ENCODE results near the gene DOLPP1. TPM values are rescaled to one million over a fixed set of nuclear protein-coding genes. Genes with fewer than 3 reads are reported as not detected.
"Not testable (repeated sequence)": the region's sequence is repeated elsewhere in the genome, so short reads cannot be mapped to it uniquely, and the experiment has no call there.

Gene DOLPP1
- total and polyA plus RNA-seq, 7 donors: 2.1 to 5.2 (median 4.2) TPM

GRCh38 chr9:129121483-129121882 lies 40.6 kb downstream of the DOLPP1 start:
- Histone ChIP-seq H3K4me3 (no peak overlapping the region), H3K27me3 (ENCODE audit: insufficient read depth in 3 of 3, low read length in 2 of 3) (no peaks in the 10 kb centered on the region), H3K9me3 (no peaks in the 10 kb centered on the region), H3K4me1 (peaks cover 18% of the 10 kb centered on the region), H3K27ac (peak overlapping the region; percentile 72), H3K36me3 (ENCODE audit: insufficient read depth in 1 of 2, low read depth in 1 of 2) (peaks cover 2 to 39% of the 10 kb centered on the region in 2 donors)
- no peak for TF ChIP-seq CTCF (IDR thresholded peaks at IDR 0.05)
- ATAC-seq: peak; percentile 81 to 90 (median 88)
- DNase-seq: peak; percentile 51 to 69
- 22 to 43% (median 23%) methylated on average over 3 of the region's 3 CpGs for WGBS, 3 donors
- intact Hi-C loops (cut with DNase I): no loop called here

- no peak overlapping the region for H3K4me3 ChIP-seq
- 82 to 100% (median 91%) methylated on average over 1 of the region's 1 CpG for WGBS, 3 donors
- H3K9me3 ChIP-seq: no peaks in the 10 kb centered on the region
- no peak for DNase-seq
- ATAC-seq: no peak
- H3K27ac ChIP-seq: peak overlapping the region; percentile 72
- H3K4me1 ChIP-seq: peaks cover 18% of the 10 kb centered on the region
- intact Hi-C loops (cut with DNase I): no loop called here
- no peaks in the 10 kb centered on the region for H3K27me3 ChIP-seq (ENCODE audit: insufficient read depth in 3 of 3, low read length in 2 of 3)
- no peak for TF ChIP-seq CTCF (IDR thresholded peaks at IDR 0.05)
- H3K36me3 ChIP-seq (ENCODE audit: insufficient read depth in 1 of 2, low read depth in 1 of 2): peaks cover 0 to 43% of the 10 kb centered on the region in 2 donors
Observed at GRCh38 chr9:129122133-129122532, 41.2 kb downstream of the DOLPP1 start.

- Histone ChIP-seq H3K4me1 (peaks cover 18% of the 10 kb centered on the region), H3K36me3 (ENCODE audit: insufficient read depth in 1 of 2, low read depth in 1 of 2) (peaks cover 0 to 51% of the 10 kb centered on the region in 2 donors), H3K27ac (peak overlapping the region; percentile 72)
- DNase-seq; H3K27me3 ChIP-seq (ENCODE audit: insufficient read depth in 3 of 3, low read length in 2 of 3); H3K9me3 ChIP-seq; intact Hi-C loops (cut with DNase I); H3K4me3 ChIP-seq: not testable (repeated sequence)
- ATAC-seq: peak in 3 of 4 donors; percentile 23 to 35 (median 30)
- 75 to 85% (median 81%) methylated on average over 15 of the region's 15 CpGs for WGBS, 3 donors
Observed at GRCh38 chr9:129122976-129123375, 42.1 kb downstream of the DOLPP1 start.

- intact Hi-C loops (cut with DNase I): no loop called here
- Histone ChIP-seq H3K36me3 (ENCODE audit: insufficient read depth in 1 of 2, low read depth in 1 of 2) (peaks cover 0 to 62% of the 10 kb centered on the region in 2 donors), H3K4me1 (peaks cover 18% of the 10 kb centered on the region), H3K27ac (peak overlapping the region; percentile 8), H3K9me3 (no peaks in the 10 kb centered on the region), H3K4me3 (no peak overlapping the region), H3K27me3 (ENCODE audit: insufficient read depth in 3 of 3, low read length in 2 of 3) (no peaks in the 10 kb centered on the region)
- no peak for TF ChIP-seq CTCF (IDR thresholded peaks at IDR 0.05)
- 73 to 87% (median 83%) methylated on average over 3 of the region's 3 CpGs for WGBS, 3 donors
- no peak for DNase-seq
- no peak for ATAC-seq
Observed at GRCh38 chr9:129124506-129125069, 43.7 kb downstream of the DOLPP1 start.

GRCh38 chr9:129125478-129125877 lies 44.6 kb downstream of the DOLPP1 start:
- Histone ChIP-seq H3K27me3 (ENCODE audit: insufficient read depth in 3 of 3, low read length in 2 of 3) (no peaks in the 10 kb centered on the region), H3K4me1 (peaks cover 18% of the 10 kb centered on the region), H3K27ac (no peak overlapping the region), H3K4me3 (no peak overlapping the region), H3K36me3 (ENCODE audit: insufficient read depth in 1 of 2, low read depth in 1 of 2) (peaks cover 0 to 71% of the 10 kb centered on the region in 2 donors), H3K9me3 (no peaks in the 10 kb centered on the region)
- TF ChIP-seq CTCF (IDR thresholded peaks at IDR 0.05): no peak
- WGBS, 3 donors: 91 to 93% (median 91%) methylated on average over 8 of the region's 8 CpGs
- no peak for DNase-seq
- intact Hi-C loops (cut with DNase I): no loop called here
- ATAC-seq: peak in 3 of 4 donors; percentile 17 to 41 (median 23)

All from psoas muscle (tissue), 8 donors.